Left renal pelvis (tissue), 4 donors: ENCODE results near the gene TRIM74. TPM values are rescaled to one million over a fixed set of nuclear protein-coding genes. Genes with fewer than 3 reads are reported as not detected.
"Not testable (repeated sequence)": the region's sequence is repeated elsewhere in the genome, so short reads cannot be mapped to it uniquely, and the experiment has no call there.

Experiments
- DNase-seq, 4 donors: peaks; one replicate each; pipeline ENCODE4 v3.0.0-alpha.2; 2013; ENCODE audit warnings: low read depth in 4 of 4, low spot score in 3 of 4
- polyA plus RNA-seq, 4 donors: library from polyadenylated mRNA; unstranded; fragments of 120-200 nt; gene quantifications; one replicate each; pipeline ENCODE4 v1.2.1, GENCODE V29; 2013; ENCODE audit not compliant: insufficient read length in 4 of 4

Gene TRIM74
- polyA plus RNA-seq, 4 donors, result 0.37 to 3.0 (median 1.4) TPM

- not testable (repeated sequence) for DNase-seq
These were observed 54.3 kb downstream of the TRIM74 start for GRCh38 chr7:72914756-72915525.

- DNase-seq, result not testable (repeated sequence)
These were observed 55.5 kb downstream of the TRIM74 start for GRCh38 chr7:72913750-72914149.

DNA sequence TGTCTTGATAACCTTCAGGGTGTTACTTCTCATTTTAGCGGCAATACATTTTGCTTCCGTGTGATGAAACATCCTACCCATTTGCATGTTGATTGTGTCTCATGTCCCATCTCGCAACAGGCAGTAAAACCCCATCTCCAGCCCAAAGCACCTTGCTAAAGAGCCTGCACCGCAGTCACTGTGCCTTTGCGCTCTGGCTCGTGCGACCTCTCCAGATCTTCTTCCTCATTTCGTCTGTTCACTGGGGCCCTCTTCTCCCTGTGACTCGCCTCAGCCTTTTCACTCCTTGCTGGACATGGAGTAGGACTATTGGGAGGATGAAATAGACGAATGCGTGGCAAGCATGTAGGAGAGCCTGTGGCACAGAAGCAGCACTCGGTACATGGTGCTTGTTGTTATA is 57.9 kb downstream of the TRIM74 start:
- not testable (repeated sequence) for DNase-seq

Other genes starting within 250 kb of the TRIM74 start
- gene TYW1B, start 141.3 kb downstream of the TRIM74 start, polyA plus RNA-seq, result 1 to 10 TPM; 3.2 to 9.3 (median 3.3) TPM
- 10 to 100 TPM; 38.0 to 48.6 (median 42.7) TPM for gene POM121, start 44.4 kb downstream of the TRIM74 start, polyA plus RNA-seq
- under 1 TPM; 0.20 to 0.69 (median 0.27) TPM for gene SPDYE8, start 60.3 kb upstream of the TRIM74 start, polyA plus RNA-seq
- 1 to 10 TPM in 1 of 4 donors, under 1 TPM in 3; 0.32 to 1.3 (median 0.76) TPM for gene SPDYE11, start 88.4 kb upstream of the TRIM74 start, polyA plus RNA-seq
- 1 to 10 TPM in 1 of 4 donors, under 1 TPM in 3; 0.32 to 1.1 (median 0.76) TPM for gene SPDYE9, start 116.6 kb upstream of the TRIM74 start, polyA plus RNA-seq